GM23338 (cell line): ENCODE data around the gene GLOD4. TPM values are rescaled to one million over a fixed set of nuclear protein-coding genes. Genes with fewer than 3 reads are reported as not detected.

ENCODE experiments used
- ATAC-seq: fragments of 200-7000 bp; cut with Tn5 transposase; 3 replicates; pipeline ENCODE4 v1.9.1; 2020
- DNase-seq: peaks from one replicate; pipeline ENCODE4 v3.0.0-alpha.2; 2015; ENCODE audit warnings: low spot score
- H2AFZ ChIP-seq: fragments of 200-600 bp; sonication (generic); 2 replicates; pipeline ENCODE4 v1.8.0; 2016; ENCODE audit warnings: antibody characterized with exemption, mild to moderate bottlenecking, moderate library complexity
- H3F3A ChIP-seq: fragments of 200-600 bp; sonication (generic); replicated peaks from 2 replicates; pipeline ENCODE4 v1.8.0; 2017; ENCODE audit warnings: antibody characterized with exemption, mixed run types, low read depth
- H3K27ac ChIP-seq: fragments of 200-600 bp; sonication (generic); 2 replicates; pipeline ENCODE4 v1.6.1; 2016; ENCODE audit warnings: low read depth
- H3K27me3 ChIP-seq: fragments of 200-600 bp; sonication (generic); 2 replicates; pipeline ENCODE4 v1.8.0; 2016; ENCODE audit warnings: mild to moderate bottlenecking, mixed run types, moderate library complexity; ENCODE audit not compliant: insufficient read depth
- H3K36me3 ChIP-seq: fragments of 200-600 bp; sonication (generic); 2 replicates; pipeline ENCODE4 v1.8.0; 2016; ENCODE audit warnings: mild to moderate bottlenecking; ENCODE audit not compliant: insufficient read depth
- H3K4me1 ChIP-seq: fragments of 200-600 bp; sonication (generic); 2 replicates; pipeline ENCODE4 v1.8.0; 2016; ENCODE audit warnings: mild to moderate bottlenecking, moderate library complexity; ENCODE audit not compliant: insufficient read depth
- H3K4me2 ChIP-seq: fragments of 200-600 bp; sonication (generic); 2 replicates; pipeline ENCODE4 v1.7.1; 2017; ENCODE audit warnings: mixed run types
- H3K4me3 ChIP-seq: fragments of 200-600 bp; sonication (generic); 2 replicates; pipeline ENCODE4 v1.6.1; 2016; ENCODE audit warnings: mixed run types
- H3K79me2 ChIP-seq: fragments of 200-600 bp; sonication (generic); replicated peaks from 2 replicates; pipeline ENCODE4 v1.8.0; 2017; ENCODE audit warnings: mild to moderate bottlenecking; ENCODE audit not compliant: insufficient read depth
- H3K9me2 ChIP-seq: fragments of 200-600 bp; sonication (generic); 2 replicates; pipeline ENCODE4 v1.8.0; 2017; ENCODE audit not compliant: insufficient read depth
- H4K20me1 ChIP-seq: fragments of 200-600 bp; sonication (generic); replicated peaks from 2 replicates; pipeline ENCODE4 v1.8.0; 2017; ENCODE audit warnings: mild to moderate bottlenecking; ENCODE audit not compliant: insufficient read depth
- H3K27ac Mint-ChIP-seq: 2 replicates; pipeline ENCODE4 v1.8.0; 2020; ENCODE audit warnings: inconsistent platforms, mild to moderate bottlenecking, moderate library complexity, mixed read lengths
- H3K27me3 Mint-ChIP-seq: 3 replicates; pipeline ENCODE4 v1.8.0; 2022; ENCODE audit warnings: low read depth, mild to moderate bottlenecking, moderate library complexity, mixed read lengths, inconsistent platforms; ENCODE audit not compliant: insufficient read depth, poor library complexity
- H3K36me3 Mint-ChIP-seq: 3 replicates; pipeline ENCODE4 v1.8.0; 2021; ENCODE audit warnings: low read depth, mild to moderate bottlenecking, inconsistent platforms, moderate library complexity, mixed read lengths
- H3K4me1 Mint-ChIP-seq: 3 replicates; pipeline ENCODE4 v1.8.0; 2020; ENCODE audit warnings: mild to moderate bottlenecking, inconsistent platforms, mixed read lengths
- H3K4me3 Mint-ChIP-seq: 3 replicates; pipeline ENCODE4 v1.8.0; 2021; ENCODE audit warnings: moderate library complexity, mild to moderate bottlenecking, inconsistent platforms, mixed read lengths
- H3K9me3 Mint-ChIP-seq: 3 replicates; pipeline ENCODE4 v1.8.0; 2020; ENCODE audit warnings: moderate library complexity, mild to moderate bottlenecking, inconsistent platforms, mixed read lengths
- CTCF ChIP-seq, 2 experiments: fragments of 200-600 bp in 1 of 2; sonication (generic) in 1 of 2; conservative IDR thresholded peaks; 2 replicates each; pipeline versions ENCODE4 v1.5.1 to v1.6.1; 2016 to 2017; ENCODE audit warnings: antibody characterized with exemption in 2 of 2, low read depth in 2 of 2, mild to moderate bottlenecking in 2 of 2, moderate library complexity in 1 of 2
- ETS1 ChIP-seq: IDR thresholded peaks from 2 replicates; pipeline ENCODE4 v1.6.1; 2016; ENCODE audit warnings: antibody characterized with exemption
- EZH2 ChIP-seq: fragments of 200-600 bp; sonication (generic); IDR thresholded peaks from one replicate; pipeline ENCODE4 v1.8.0; 2017; ENCODE audit warnings: antibody characterized with exemption, mild to moderate bottlenecking, low read depth; ENCODE audit not compliant: unreplicated experiment
- EZH2phosphoT487 ChIP-seq: fragments of 200-600 bp; sonication (generic); IDR thresholded peaks from one replicate; pipeline ENCODE4 v1.8.1; 2018; ENCODE audit warnings: antibody characterized with exemption; ENCODE audit not compliant: unreplicated experiment
- NANOG ChIP-seq: IDR thresholded peaks from 2 replicates; pipeline ENCODE4 v1.6.1; 2016; ENCODE audit warnings: antibody characterized with exemption, borderline replicate concordance
- POLR2AphosphoS5 ChIP-seq: IDR thresholded peaks from 2 replicates; pipeline ENCODE4 v1.6.1; 2016; ENCODE audit warnings: antibody characterized with exemption, low read depth
- REST ChIP-seq: IDR thresholded peaks from one replicate; pipeline ENCODE4 v1.6.1; 2018; ENCODE audit warnings: antibody characterized with exemption; ENCODE audit not compliant: unreplicated experiment
- STAT1 ChIP-seq: IDR thresholded peaks from one replicate; pipeline ENCODE4 v1.6.1; 2016; ENCODE audit warnings: antibody characterized with exemption; ENCODE audit not compliant: unreplicated experiment
- ZNF114 ChIP-seq: fragments of 250-450 bp; sonication (Bioruptor Pico); IDR thresholded peaks from 2 replicates; pipeline ENCODE4 v1.5.0; 2020; ENCODE audit warnings: mild to moderate bottlenecking, moderate library complexity
- polyA plus RNA-seq: library from polyadenylated mRNA; unstranded; fragments of >200 nt; fragmentation: Nextera tagmentation; extraction: Ambion mirVana; gene quantifications from 2 replicates; pipeline ENCODE4 v1.2.1, GENCODE V29; 2016
- total RNA-seq: library from RNA; depleted of rRNA; stranded (reverse); fragments of >200 nt; shearing (Covaris generic); gene quantifications from 2 replicates; pipeline ENCODE4 v1.2.3, GENCODE V29; 2014

GLOD4 gene
- total and polyA plus RNA-seq, 2 experiments from 2014 or later, result 120 to 122 TPM

GRCh38 chr17:773016-773415 lies 9.1 kb downstream of the GLOD4 start (continued):
- TF ChIP-seq REST (no peak), EZH2 (no peak), STAT1 (no peak), EZH2phosphoT487 (no peak), NANOG (no peak), ZNF114 (no peak), POLR2AphosphoS5 (no peak)

GRCh38 chr17:767076-767475 lies 15.0 kb downstream of the GLOD4 start:
- H3K4me3 ChIP-seq, result no peak overlapping the region
- H3K4me3 Mint-ChIP-seq, result no peak overlapping the region
- no peaks in the 10 kb centered on the region for H3K4me1 Mint-ChIP-seq
- no peak overlapping the region for H2AFZ ChIP-seq
- peaks cover 72% of the 10 kb centered on the region for H3K36me3 Mint-ChIP-seq
- no peak overlapping the region for H3K27ac ChIP-seq
- no peaks in the 10 kb centered on the region for H3K9me2 ChIP-seq
- H3K4me1 ChIP-seq, result no peaks in the 10 kb centered on the region
- no peaks in the 10 kb centered on the region for H3F3A ChIP-seq
- peaks cover 29% of the 10 kb centered on the region for H3K36me3 ChIP-seq
- DNase-seq (no peak), ATAC-seq (no peak)
- H3K27ac Mint-ChIP-seq, result no peak overlapping the region
- TF ChIP-seq REST, result no peak
- TF ChIP-seq ETS1, result no peak
- no peak for TF ChIP-seq CTCF (conservative IDR thresholded peaks at IDR 0.05; ENCODE audit: low read depth in 2 of 2)
- no peak for TF ChIP-seq POLR2AphosphoS5
- TF ChIP-seq EZH2phosphoT487, result no peak
- no peak overlapping the region for H3K4me2 ChIP-seq
- H3K27me3 Mint-ChIP-seq, result peaks cover 13% of the 10 kb centered on the region
- no peaks in the 10 kb centered on the region for H3K9me3 Mint-ChIP-seq
- H3K79me2 ChIP-seq, result no peaks in the 10 kb centered on the region
- H4K20me1 ChIP-seq, result peaks cover 2% of the 10 kb centered on the region
- H3K27me3 ChIP-seq, result no peaks in the 10 kb centered on the region
